Measurements from ENCODE around the gene GRN.
"Not testable (repeated sequence)": the region's sequence is repeated elsewhere in the genome, so short reads cannot be mapped to it uniquely, and the experiment has no call there.

The GRN gene

DNA sequence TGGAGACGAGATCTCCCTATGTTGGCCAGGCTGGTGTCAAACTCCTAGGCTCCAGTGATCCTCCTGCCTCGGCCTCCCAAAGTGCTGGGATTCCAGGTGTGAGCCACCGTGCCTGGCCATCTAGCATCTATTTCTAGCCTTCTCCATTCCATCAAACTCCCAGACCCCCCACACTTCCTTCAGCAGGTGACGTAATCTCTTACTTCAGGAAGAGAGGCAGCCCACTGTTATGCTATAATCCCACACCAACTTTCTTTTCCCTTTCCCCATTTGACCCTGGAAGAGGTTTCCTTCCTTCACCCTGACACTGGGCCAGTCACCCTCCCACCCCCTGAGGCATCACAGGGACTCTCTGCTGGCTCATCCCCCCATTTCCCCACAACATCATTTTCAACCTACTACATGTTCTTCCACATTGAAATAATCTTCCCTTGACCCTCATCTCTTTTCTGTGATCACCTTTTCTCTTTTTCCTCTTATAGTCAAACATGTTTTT is 36.8 kb downstream of the GRN start:
- no peak for DNase-seq (ENCODE audit: low read depth in 1 of 2, low spot score in 1 of 2)

DNA sequence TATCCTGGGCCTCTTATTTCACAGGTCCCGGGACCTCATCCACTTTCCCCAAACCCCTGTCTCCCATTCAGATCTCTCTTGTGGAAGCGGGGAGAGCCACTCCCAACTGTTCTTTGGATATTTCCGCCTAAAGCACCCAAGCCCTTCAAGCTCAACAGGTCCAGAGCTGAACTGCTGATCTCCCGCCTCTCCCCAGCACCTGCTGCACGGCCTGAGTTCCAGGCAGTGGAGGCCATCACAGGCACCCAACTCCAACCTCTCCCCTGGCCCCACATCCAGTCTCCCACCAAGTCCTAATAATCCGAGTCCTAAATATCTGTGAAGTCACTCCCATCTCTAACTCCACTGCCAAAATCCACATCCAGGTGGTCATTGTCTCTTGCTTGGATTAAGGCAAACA is 37.8 kb downstream of the GRN start:
- no peak for DNase-seq (ENCODE audit: low read depth in 1 of 2, low spot score in 1 of 2)

DNA sequence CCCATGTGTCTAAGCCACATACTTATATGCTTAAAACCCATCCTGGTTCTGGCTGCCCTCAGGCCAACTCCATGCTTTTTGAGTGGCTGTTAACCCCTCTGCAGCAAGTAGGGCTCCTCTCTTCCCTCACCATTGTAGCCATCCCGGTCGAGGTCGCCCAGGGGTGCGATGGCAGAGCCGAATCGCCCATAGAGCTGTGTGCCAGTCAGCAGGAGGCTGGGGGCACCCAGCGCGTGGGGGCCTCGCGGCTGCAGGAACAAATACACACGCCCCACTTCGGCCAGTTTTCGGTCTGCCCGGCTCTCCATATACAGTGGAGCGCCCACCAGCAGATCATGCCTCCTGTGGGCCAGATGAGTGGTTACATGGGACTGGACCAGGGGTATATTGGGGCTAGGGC is 38.3 kb downstream of the GRN start:
- no peak for DNase-seq (ENCODE audit: low read depth in 1 of 2, low spot score in 1 of 2)

DNA sequence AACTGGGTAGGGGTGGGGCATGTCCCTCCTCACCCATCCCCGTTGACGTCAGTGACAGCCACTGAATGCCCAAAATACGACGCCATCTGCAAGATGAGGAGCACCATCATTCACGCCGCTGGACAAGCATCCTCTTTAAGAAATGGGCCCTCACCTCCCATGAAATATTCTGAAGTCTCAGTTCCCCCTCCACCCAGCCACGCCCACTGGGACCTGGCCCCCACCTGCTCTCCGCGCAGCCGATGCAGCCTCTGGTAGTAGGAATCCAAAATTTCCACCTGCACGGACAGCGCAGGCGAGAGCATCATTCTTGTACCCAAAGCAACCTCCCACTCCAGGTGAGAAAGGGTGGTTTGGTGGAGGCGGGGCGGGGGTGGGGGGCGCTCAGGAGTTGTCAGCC is 38.8 kb downstream of the GRN start:
- no peak for DNase-seq (ENCODE audit: low read depth in 1 of 2, low spot score in 1 of 2)

DNA sequence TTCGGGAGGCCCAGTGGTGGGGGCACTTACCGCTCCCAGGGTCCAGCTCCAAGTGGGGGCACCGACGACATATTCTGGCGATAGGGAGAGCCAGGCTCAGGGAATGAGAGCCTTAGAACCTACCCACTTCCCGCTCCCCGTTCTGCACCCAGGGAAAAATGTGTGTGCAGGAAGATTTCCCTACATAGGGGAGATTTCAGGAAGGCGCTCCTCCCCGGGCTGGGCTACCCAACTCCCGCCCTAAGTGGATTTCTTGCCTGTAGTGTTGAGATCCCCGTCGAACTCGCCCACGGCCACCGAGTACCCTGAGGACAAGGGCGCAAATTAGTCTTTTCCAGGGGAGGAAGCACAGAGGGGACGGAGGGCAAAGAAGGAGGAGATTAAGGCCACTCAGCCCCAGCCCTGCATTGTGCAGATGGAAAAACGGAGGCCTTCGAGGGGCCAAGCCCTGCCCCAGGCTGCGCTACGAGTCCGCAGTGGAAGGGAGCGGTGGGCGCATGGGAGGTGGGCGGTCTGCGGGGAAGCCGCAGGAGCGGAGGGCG is 39.2 kb downstream of the GRN start:
- no peak for DNase-seq (ENCODE audit: low read depth in 1 of 2, low spot score in 1 of 2)

DNA sequence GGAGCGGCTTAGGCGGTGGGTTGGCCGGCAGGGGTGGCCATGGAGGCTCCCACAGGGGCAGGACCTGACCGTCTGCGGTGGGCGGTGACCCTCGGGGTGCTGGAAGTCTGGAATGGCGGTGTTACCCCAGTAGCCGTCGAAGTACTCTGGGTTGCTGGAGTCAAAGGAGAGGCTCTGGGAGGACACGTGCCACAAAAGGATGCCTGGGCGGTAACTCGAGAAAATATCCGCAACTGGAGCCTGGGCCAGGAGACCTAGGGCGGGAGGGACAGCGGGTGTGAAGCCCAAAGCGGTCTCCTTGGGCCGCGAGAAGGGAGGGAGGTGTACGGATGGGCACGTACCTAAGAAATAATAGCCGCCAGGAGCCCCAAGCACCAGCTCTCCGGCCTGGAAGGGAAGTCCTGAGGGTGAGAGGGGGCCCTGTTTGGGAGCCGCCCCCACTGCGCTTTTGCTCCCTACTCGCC is 39.8 kb downstream of the GRN start:
- DNase-seq (ENCODE audit: low read depth in 1 of 2, low spot score in 1 of 2) = no peak

DNA sequence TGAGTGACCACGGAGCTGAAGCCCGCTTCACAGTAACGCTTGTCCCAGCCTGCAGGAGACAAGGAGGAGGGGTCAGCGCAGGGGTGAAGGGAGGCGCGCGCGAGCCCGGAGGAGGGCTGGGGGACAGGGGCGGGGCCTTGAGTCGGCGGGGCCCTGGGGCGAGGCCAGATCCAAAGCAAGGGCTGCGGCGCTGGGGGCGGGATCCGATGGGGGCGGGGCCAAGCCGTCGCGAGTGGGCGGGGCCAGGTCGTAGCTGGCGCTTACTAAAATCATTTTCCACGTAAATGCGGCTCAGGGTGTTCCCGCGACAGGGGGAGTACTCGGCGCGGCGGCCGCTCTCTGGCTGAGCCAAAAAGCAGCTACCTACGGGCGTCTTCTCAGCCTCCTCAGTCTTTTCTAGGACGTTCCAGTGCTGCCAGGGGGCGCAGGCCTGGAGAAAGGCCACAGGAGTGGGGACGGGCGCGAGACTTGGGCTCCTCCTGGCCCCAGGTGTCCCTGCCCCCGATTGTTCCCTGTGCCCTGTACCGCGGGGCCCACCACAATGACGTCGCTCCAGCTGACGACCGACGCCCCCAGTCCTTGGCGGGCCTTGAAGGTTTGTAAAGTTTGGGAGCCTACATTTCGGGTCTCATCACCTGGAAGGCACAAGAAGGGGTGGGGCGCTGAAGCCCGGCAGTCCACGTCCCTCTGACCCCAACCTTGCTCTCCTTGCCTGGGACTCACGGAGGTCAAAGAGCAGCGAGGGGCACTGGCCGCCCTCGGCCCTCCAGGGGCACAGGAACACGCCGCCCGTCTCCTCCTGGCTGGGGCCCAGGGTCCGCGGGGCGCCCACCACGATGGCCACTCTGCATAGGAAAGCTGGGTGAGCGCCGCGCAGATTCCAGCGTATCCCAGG is 40.4 kb downstream of the GRN start:
- peak; percentile 77 to 78 for DNase-seq (ENCODE audit: low read depth in 1 of 2, low spot score in 1 of 2)

DNA sequence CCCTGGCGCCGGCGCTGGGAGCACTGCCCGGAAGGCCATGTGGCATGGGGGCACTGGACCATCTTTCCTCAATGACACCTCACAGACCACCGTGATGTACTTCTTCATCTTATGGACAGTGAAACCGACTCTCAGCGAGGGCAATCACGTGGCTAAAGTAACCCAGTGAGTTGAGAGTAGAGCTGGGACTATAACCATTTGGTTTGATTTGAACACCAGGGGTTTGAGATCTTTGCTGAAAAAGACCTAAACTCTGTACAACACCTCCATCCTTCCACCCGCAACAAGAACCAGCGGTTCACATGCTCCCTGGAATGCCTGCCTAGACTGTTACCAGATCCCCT is 41.1 kb downstream of the GRN start:
- DNase-seq (ENCODE audit: low read depth in 1 of 2, low spot score in 1 of 2) = no peak

DNA sequence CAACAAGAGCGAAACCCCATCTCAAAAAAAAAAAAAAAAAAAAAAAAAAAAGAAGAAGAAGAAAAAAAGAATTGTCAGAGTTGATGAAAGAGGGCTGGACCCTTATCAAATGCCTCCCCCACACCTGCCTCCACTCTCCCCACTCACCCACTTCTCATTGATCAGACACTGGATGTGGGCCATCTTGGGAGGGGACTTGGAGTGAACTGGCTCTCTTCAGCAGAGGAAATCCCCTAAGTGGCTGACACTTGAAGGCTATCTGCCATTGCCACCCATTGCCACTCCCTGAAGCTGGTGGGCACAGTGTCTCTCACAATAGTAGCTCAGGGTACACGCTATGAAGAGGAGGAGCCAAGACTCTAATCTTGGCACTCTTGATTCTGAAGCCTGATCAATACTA is 42.7 kb downstream of the GRN start:
- no peak for DNase-seq (ENCODE audit: low read depth in 1 of 2, low spot score in 1 of 2)

DNA sequence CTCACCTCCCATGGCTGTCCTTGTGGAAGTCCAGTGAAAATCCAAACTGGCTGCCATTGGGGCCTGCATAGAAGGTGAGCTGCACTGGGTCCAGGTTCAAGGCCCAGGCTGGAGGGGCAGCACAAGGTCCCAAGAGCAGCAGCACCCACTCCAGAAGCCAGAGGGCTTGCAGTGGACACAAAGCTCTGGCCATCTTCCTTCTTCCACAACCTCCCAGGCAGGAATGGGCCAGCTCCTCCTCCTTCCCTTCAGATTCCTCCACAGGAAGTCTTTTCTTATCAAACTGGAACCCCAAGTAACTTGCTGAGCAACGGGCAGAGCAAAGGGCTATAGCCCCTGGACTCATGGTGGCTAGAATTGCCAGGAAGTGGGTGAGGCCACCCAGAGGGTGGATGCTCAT is 44.2 kb downstream of the GRN start, which contains the start of gene ITGA2B:
ITGA2B (minus strand) TSS at position 369 of the 400 bp plus-strand sequence; CDS start at position 193, 176 bp downstream.
- no peak for DNase-seq (ENCODE audit: low read depth in 1 of 2, low spot score in 1 of 2)

DNA sequence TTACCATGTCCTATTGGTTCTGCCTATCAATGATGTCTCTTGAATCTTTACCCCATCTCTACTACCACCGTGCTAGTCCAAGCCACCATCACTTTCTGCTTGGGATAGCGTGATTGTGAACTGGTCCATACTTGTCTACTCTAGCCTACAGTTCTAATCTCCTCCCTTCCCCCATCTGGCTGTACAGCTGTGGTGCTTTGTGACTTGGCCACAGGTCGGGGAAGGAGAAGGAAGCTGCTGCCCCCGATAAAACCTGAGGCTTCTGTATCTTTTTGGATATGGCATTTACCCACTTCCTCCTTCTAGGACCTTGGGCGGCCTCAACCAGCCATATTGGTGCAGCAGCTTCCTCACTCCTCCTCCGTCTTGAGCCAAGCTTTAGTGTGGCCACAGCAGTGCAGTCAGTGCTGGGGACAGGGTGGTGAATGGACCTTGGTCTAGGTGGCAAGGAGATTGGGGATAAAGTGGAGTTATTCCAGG is 44.7 kb downstream of the GRN start:
- DNase-seq (ENCODE audit: low read depth in 1 of 2, low spot score in 1 of 2) = no peak

DNA sequence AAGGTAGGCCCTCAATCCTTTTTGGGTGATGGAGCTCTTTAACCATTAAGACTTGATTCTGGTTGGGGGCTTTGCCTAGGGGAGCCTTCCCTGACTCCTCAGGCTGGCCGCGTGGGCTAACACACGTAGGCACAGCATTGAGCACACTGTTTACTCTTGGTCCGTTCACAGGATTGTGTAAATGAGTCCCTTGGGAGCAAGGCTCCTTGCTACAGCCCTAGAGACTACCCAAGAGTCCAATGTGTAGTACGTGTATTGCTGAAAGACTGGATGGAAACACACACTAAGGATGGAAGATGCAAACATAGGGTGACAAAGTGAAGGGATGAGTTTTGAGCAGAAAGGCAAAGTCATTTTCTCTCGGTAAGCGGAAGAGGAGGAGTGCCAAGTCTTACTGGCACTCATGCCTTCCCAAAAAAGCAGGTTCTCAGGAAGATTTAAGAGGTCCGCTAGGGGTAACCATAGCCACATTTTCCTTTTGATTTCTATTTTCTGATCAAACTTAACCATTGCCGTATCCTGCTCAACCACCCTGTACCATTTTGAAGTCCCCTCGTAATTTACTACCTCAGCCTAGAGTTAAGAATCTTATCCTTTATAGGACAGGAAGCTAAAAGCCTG is 45.3 kb downstream of the GRN start:
- no peak for DNase-seq (ENCODE audit: low read depth in 1 of 2, low spot score in 1 of 2)

DNA sequence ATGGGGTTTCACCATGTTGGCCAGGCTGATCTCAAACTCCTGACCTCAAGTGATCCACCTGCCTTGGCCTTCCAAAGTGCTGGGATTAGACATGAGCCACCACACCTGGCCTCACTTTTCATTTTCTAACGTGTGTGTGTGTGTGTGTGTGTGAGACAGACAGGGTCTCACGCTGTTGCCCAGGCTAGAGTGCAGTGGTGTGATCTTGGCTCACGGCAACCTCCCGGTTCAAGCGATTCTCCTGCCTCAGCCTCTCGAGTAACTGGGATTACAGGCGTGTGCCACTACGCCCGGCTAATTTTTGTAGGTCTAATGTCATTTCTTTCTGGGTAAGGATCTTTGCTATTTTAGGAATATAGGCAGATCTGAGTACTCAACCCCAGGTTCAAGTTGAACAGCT is 49.0 kb downstream of the GRN start:
- DNase-seq (ENCODE audit: low read depth in 1 of 2, low spot score in 1 of 2) = not testable (repeated sequence)

DNA sequence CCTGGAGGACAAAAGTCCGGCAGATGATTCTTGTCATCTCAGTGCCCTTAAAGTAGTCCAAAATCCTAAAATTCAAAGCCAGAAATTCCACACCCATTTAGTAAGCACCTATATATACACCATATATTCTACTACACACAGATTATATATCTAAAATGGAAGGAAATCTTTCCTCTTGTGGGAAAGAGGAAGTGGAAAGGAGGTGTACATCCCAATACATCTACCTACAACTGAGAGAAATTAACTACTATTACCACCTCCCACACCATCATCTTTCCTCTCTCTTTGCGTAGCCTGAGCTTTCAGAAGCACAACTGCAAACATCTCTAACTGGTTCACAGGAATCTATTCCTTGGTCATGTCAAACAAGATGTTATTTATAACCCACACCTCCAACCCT is 49.7 kb downstream of the GRN start:
- DNase-seq (ENCODE audit: low read depth in 1 of 2, low spot score in 1 of 2) = no peak

DNA sequence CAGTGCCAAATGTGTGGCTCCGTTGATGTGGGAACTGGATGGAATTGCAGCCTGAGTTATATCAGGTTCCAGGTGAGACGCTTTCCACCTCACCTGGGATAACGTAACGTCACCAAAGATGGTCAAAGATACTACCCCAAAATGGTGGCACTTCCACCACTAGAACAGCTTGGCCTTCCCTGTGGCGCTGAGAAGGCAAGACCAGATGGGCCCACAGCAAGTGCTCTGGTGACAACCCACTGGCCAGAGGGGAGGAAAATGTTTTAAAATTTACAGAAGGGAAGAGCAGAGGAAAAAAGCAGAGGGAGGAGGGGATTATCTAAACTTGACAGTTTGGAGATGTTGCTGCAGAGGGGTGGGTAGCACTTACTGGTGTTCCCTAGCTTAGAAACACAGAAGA is 51.8 kb downstream of the GRN start:
- no peak for DNase-seq (ENCODE audit: low read depth in 1 of 2, low spot score in 1 of 2)

DNA sequence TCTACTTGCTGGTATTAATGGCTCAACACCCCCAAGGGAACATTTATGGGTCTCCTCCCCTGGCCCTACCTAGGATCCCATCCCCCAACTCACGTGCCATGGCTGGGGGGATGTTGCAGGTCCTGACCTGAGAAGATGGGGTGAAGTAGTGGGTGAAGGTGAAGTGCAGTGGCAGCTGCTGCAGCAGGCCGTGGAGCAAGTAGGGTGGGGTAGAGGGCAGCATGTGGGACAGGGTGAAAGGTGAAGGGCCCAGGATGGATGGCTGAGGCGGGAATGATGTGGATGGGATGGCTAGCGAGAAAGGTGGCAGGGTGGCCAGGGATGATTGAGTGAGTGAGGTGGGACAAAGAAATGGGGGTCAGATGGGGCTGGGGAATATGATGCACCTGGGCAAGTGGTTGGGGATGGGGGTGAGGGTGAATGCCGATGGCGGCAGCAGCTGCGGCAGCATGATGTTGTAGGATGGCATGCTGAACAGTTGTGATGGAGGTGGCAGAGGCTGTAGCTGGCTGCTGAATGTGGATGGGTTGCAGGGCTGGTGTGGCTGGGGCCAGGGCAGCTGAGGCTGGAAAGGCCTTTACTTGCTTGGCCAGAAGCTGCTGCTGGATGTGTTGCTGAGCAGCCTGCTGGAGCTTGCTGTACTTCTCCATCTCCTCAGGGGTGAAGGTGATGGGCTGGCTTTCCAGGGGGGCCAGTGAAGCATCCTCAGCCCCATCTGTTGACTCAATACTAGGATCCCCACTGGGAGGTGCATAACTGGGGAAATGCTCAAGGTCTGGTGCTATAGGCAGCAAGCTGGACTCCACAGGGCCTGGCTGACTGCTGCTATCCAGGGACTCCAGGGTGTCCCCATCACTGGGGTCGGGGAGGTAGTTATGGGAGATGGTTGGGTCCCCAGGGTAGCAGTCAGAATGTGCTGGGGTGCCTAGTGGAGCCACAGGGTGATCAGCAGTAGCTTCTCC is 52.7 kb downstream of the GRN start:
- no peak for DNase-seq (ENCODE audit: low read depth in 1 of 2, low spot score in 1 of 2)

DNA sequence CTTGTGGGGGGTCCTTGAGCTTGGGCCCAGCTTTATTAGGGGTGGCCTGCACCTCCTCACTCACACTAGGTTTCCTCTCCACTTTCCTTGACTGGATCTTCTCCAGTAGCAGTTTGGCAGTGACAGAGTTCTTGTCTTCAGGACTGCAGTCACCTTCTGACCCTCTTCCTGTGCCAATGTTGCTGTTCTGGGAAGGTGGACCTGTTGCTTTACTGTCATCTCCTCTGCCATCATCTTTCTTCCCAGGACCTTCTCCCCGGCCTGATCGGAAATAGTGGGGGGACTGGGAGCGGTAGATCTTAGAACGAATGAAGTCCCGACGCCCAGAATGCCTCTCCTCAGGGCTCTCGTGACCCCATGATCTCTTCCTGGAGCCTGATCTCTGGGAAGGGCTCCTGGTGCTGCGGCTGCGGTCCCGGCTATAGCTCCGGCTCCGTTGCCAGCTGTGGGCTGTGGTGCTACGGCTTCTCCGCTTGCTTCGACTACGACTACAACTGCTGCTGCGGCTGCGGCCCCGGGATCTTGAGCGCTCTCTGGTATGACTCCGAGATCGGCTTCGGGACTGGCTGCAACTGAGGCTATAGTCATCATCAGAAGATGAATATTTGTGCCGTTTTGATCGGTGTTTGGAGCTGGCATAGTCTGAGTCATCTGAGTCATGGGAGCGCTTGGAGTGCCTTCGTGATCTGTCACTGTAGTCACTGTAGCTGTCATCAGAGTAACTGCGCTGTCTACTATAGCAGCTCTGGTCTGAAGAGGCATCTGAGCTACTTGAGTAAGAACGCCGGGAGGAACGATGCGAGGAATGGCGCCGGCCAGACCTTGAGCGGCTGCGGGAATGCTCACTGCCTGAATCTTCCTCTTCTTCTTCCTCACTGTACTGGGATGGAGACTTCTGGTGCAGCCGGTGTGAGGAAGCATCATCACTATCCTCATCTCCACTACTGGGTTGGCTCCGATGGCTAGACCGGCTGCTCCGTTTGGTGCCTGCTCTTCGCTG is 53.9 kb downstream of the GRN start:
- no peak for DNase-seq (ENCODE audit: low read depth in 1 of 2, low spot score in 1 of 2)

DNA sequence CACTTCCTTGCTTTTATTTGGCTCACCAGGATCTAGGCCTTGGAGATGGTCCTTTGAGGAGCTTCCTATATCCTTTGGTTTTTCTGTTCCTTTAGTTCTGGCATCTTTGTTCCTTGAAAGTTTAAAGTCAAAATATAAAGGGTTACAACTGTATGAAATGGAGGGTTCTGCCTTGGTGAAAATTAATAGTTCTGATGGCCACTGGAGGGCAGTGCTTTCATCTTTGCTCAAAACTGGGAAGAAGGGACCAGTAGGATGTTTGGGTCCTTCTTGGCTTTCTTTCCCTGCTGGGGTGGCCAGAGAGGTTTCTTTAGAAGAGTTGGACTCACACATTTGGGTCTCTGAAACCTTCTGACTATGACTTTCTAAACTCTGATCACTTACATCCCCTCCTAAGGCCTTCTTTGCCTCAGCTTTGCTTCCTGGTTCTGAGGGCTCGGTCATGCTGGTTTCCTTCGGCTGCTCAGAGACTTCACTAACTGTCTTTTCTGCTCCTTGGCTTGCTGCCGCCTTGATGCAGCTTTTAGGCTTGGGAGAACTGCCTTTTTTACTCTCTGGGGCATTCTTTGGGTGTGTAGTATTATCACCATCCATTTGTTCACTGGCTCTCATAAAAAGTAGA is 55.2 kb downstream of the GRN start:
- DNase-seq (ENCODE audit: low read depth in 1 of 2, low spot score in 1 of 2) = no peak

All from activated CD4-positive, alpha-beta T cell treated with anti-CD3 and anti-CD28 coated beads, Interleukin-2, amount 50 U/mL, for 24 hours (primary cell).